ENCODE data around the gene SMTNL1.

The SMTNL1 gene

DNA sequence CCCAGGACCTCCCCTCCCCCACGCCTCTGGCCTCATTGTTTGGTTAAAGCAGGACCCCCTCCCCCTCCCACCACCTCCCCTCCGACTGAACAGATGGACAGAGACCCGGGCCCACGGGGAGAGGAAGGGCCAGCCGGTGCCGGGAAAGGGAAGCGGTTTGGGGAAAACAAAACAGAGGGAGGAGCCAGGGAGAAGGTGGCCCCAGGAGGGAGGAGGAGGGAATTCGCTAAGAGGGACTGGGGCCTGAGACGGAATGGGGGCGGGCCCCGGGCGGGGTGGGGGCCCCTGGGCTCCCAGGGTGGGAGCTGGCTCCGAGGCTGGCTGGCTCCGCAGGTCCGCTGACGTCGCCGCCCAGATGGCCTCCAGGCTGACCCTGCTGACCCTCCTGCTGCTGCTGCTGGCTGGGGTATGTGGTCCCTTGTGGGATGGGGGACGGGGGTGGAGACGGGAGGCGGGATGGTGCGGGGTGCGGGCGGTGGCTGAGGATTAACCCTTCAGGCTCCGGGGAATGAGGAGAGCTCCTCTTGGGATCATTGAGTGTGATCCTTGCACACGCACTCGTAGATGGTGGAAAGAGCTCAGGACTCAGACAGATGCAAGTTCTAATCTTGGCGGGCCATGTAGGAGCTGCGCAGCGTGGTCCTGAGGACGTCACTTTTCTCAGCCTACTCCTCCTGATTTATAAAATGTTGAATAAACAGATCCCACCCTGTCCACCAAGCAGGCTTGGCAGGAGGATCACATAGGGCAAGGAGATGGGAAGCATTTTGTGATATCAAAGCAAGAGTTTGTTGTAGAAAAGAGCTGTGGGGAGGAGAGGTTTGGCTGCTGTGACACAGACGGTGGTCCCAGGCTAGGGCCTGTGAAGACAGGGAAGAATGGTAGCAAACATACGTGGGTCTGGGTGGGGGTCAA, 60.8 kb downstream of the SMTNL1 start:
- DNase-seq = no peak

DNA sequence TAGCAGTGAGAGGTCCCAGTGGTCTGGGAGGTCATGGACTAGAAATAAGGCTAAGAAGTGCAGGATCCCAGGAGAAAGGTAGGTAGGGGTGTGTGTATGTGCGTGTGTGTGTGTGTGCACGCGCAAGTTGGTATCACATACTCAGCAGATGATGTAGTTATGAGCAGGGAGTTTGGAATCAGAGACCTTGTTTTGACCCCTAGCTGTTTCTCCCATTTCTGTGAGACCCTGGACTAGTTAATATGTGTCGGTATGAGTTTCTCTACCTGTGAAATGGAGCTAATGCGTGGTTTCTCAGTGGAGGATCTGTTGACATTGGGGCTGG, 61.4 kb downstream of the SMTNL1 start:
- DNase-seq = no peak

DNA sequence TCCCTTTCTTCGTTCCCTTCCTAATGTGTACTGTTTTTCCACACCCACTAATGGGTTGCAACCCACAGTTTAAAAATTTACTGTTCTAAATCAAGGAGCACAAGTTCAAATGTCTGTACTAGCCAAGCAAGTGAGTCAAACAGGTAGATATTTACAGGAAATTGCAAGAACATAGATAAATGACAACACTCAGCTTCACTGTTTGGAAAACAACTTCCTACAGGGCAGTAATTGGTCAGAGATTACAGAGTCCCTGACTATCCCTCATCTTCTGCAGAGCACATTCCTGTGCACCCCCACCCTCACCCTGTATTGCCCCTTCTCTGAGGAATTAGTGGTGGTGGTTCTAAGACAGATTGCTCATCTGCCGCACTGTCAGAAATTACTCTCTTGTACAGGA, 62.0 kb downstream of the SMTNL1 start:
- no peak for DNase-seq
